GM19023 (cell line): ENCODE results near the gene SYT7.

ENCODE experiments used
- ATAC-seq: cut with Tn5 transposase; IDR thresholded peaks from one replicate; pipeline ENCODE4 v1.9.1; 2021; ENCODE audit warnings: mild to moderate bottlenecking, moderate library complexity; ENCODE audit not compliant: unreplicated experiment

The SYT7 gene

DNA sequence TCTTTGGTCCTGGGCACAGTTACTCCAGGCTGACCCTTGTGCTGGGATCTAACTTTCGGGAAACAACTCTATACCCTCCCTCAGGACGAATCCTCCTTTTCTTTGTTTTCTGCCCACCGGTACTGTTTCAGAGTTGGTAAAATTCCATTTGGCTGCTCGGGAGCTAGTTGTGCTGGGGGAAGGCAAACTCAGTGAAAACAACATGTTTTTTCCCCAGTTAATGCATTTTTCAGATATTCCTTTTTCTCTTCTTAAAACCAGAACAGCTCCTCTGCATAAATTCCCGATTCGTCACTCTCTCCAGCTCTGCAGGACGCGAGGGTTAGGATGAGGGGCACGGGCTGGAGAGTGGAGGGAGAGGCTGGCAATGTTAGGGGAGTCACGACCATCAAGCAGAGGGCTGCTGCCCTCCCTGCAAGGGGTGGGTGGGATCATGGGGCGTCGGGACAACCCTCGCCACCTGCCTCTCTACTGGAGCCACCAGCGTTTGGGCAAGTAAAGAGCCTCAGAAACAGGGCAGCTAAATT is 41.0 kb downstream of the SYT7 start:
- ATAC-seq, result no peak

DNA sequence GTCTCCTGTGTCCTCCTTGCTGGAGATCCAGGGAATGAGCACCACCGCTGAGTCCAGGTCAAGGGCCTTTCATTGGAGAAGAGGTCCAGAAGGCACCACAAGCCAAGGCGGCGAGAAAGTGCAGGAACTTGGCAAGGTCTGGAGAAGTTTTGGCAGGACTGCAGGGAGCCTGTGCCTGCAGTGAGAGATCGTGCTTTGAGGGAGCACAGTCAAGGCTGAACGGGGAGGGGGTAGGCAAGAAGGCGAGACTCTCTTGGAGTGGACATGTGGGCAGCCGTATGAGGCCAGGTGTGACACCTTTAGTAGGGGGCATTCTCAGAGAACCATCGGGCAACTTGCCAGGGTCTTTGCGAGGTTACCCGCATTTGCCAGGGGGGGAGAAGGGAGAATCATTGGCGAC is 41.9 kb downstream of the SYT7 start:
- no peak for ATAC-seq

DNA sequence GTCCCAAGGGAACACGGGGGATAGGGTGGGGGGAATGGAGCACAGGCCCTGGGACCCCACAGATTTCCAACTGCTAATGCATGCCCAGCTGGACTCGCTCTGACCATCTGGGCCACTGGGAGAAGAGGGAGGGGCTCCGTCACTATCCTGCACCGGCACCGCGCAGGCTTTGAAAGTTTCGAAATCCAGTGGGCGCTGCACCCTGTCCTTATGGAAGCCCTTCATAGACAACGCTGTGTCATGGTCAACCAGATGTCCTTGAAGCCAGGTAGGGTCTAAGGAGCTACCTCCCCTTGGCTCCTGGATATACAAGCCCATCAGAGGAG is 42.3 kb downstream of the SYT7 start:
- ATAC-seq, result no peak

DNA sequence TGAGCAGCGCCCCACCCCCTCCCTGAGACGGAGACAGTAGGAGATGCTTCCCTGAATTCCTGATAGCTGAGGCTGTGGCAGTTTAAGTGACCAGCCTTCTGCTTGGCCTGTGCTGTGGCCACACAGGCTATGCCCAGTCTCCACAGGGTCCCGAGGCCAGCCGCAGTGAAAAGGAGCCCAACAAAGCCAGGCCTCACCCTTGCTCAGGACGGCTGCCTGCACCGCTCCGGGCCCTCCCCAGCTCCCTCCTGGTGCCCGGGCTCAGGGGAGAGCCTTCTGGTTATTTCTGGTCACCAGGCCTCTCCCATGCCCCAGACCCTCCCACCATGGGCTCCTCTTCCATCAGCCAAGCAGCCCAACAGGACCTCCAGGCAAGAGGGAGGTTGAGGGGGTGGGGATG is 43.5 kb downstream of the SYT7 start:
- ATAC-seq, result no peak

DNA sequence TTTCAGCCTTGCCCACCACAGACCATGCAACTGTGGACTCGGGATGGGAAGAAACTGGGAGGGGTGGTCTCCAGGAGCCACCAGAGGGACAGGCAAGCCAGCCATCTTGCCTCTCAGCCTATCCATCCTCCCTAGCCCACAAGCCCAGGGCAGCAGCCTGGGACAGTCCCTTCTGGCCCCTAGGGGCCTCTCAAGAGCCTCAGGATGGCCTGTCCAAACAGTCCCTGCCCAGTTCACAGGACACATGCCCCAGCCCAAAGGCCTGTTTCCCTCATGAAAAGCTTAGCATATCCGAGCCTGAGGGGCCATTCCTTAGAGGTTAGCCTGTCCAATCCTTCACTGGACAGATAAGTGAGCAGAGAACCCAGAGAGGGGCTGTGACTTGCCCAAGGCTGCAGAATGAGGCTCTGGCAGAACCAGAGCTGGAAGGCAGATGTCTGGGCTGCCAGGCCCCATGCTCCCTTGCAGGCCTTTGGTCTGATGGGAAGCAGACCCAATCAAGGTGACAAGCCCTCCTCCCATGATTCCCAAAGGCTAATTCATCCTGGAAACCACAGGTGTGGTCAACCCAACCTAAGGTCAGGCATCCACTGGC is 44.1 kb downstream of the SYT7 start:
- no peak for ATAC-seq

DNA sequence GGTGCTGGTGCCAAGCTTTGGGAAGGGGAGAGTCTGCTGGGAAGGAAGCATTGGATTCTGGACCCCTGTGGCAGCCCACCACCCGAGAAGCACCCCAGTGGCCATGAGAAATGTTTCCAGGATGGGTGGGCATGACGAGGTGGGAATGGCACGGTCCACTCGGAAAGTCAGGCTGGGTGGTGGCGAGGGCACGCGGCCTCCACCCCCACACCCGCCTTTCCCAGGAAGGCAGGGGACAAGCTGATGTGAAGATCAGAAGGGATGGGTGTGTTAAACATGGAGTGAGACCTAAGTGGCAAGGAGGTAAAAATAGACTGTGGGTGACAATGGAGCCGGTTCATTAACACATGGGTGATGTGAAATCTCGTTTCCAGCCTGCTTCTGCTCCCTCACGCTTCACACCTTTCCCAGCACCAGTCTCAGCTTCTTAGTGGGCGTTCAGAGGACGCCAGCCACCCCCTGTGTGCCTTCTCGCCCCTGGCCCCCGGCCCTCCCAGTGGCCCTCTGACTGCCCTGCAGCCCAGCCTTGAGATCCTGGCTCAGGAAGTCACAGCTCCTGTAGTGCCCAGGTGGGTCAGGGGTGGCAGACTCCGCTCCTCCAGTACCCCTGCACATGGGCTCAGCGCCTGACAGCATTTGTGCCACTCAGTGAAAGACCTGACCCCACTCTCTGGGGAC is 44.7 kb downstream of the SYT7 start:
- no peak for ATAC-seq

DNA sequence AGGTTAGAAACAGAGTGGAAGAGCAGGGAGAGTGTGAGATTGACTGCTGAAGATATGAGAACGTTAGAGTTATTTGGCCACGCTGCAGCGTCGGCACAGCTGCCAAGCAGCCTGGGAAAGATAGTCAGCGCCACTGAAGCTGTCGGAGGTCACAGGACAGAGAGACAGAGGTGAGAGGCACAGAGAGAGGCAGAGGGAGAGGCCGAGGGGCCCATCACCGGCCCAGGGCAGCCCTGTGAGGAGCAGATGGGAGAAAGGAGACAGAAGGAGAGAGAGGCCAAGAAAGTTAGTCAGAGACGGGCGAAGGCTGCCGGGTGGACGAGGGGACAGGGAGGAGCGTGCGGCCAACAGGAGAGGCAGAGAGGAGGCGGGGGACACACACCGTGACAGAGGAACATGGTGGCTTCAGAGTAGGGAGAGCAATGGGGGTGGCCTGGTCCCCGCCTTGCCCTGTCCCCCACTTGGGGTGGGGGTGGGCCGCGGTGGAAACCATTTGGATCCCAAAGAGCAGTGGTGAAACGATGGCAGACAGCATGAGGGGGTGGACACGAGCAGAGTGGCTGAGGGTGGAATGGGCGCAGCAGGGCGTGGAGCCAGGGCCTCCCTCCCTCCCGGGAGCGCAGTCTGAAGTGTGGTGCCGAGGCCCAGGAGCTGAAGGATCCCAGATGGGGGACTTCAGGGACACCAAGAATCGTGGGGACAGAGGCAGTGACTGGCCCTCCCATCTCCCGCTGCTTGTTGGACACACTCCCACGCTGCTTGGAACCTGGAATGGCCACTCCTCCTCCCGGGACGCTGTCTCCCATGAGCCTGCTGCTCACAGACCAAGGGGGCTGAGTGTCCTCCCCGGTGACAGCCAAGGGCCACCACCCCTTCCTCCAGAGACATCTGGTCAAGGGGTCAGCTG is 45.7 kb downstream of the SYT7 start:
- ATAC-seq, result no peak

DNA sequence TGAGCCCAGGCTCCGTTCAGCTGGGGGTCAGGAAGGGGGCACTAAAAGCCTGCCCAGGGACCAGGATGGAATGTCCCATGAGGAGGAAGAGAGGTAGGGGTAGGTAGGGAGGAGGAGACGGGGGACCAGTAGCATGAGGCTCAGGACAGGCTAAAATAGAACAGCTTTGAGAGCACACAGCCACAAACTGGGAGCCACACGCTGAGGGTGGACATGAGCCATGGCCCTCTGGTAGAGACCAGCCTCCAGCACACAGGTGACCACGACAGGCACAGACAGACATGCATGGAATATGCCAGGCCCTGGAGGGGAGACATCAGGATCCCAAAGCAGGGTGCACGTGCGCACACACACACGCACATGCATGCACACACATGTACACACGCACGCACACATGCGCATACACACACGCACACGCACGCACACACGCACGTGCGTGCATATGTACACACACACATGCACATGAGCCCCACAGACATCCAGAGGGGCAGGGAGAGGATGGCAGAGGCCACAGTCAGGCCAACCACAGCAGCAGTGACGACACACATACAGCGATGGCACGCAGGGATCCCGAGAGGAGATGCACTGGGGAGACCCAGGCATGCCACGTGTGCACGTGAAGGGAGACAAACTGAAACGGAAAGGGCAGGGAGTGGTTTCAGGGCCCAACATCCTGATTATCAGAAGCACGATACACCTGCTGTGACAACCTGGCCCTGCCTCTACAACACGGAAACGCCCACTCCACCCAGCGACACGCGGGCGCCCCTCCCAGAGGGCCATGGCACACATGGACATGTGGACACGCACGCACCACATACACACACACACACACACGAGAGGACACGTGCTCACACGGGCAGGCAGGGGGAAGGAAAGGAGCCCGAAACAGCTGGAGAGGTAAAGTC is 46.6 kb downstream of the SYT7 start:
- no peak for ATAC-seq

DNA sequence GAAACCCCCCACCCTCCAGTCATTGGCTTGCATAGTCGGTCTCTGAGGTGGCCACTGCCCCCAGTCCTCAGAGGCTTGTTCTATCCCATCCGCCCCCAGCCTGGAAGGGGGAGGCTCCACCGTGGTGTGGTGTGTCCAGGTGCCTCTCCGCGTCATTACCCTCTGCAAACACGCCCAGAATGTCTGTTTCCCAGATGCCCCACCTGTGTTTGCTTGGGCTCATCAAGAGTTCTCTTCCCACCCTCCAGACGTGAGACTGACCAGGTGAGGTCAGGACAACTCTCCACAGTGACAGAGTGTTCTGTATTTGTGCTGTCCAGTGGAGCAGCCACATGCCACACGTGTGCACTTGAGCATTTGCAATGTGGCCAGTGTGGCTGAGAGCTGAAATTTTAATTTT is 47.5 kb downstream of the SYT7 start:
- no peak for ATAC-seq

DNA sequence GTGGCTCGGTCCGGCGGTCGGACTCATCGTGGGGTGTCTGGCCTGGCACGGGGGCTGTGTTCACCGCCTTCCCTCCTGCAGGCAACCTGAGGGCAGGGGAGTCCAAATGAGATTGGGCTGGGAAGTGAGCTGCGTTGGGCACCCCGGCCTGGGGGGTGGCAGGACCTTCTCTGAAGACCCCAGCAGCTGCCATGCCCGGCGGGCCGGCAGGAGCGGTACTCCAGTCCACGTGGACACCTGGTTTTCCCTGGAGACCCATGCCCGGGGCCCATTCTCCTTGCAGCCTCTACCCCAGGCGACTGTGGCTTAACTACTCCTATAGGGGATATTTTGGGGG is 47.9 kb downstream of the SYT7 start:
- ATAC-seq, result no peak

DNA sequence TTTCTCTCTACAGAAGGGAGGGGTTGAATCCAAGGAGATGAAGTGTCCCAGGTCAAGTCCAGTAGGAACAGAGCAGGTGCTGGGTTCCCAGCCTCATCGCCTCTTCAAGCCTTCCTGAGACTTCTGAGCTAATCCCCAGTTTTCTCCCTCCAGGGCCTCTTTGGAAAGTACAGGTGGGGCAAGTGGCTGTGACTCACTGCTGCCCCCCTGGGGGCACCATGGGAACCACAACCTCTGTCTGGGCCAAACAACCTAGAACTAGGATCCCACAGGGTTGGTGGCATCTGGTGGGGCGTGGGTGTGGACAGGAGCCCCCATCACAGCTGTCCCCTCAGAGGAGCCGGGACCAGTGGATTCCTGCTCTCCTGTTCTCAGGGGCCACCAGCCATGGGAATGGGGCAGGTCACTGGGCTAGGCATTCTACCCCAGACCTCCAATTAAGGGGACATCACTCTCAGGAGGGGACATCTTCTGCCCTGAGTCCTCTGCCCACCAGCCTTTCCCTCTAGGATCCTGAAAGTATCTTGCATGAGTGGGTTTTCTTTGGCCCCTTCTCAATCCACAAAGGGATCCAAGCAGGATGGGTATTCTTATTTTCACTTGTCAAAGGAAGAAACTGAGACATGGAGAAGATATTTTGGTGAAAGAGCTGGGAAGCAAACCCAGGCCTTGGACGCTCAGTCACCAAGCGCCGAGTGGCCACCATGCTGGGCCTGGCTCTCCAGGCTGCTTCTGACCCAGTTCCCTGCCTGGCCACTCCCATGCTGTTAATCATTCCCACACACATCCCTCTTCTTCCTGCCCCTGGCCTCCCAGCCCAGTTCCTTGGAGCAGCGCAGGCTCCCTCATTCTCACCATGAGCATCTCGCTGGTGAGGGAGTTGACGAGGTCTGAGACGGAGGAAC is 48.5 kb downstream of the SYT7 start:
- ATAC-seq, result no peak

DNA sequence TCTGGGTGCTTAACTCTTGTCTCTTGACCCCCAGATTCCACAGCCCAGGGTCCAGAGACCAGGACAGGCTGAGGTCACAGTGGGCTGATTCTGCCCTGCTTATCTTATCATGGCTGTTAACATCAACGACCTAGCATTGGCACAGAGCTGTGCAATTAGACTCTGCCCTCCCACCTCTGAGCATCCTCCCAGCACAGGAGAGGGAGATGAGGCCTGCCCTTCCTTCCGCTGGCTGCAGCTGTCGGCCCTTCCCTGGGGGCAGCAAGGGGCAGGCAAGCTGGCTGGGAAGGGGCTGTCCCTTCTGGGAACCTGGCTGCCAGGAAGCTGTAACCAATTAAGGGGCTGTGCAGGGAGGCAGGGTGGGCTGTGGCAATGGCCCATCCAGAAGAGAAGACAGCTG is 49.8 kb downstream of the SYT7 start:
- no peak for ATAC-seq

DNA sequence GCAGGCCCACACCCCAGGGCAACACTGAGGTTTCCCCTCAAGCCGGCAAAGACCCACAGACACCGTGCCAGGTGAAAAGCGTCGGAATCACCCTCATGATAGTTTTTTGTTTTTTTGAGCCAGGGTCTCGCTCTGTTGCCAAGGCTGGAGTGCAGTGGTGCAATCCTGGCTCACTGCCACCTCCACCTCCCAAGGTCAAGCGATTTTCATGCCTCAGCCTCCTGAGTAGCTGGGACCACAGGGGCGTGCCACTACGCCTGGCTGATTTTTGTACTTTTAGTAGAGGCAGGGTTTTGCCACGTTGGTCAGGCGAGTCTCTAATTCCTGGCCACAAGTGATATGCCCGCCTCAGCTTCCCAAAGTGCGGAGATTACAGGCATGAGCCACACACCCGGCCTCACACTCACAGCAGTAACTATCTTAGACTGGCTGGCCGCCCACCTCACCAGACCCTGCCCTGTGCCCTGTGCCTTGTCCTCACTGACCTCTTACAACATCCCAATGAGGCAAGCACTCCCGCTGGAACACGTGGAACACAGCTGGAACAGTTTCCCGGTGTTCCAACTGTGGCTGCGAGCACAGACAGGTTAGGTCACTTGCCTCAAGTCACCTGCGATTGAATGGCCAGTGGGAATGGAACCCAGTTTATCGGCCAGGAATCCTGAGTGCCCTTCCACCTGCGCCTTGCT is 51.2 kb downstream of the SYT7 start:
- no peak for ATAC-seq

DNA sequence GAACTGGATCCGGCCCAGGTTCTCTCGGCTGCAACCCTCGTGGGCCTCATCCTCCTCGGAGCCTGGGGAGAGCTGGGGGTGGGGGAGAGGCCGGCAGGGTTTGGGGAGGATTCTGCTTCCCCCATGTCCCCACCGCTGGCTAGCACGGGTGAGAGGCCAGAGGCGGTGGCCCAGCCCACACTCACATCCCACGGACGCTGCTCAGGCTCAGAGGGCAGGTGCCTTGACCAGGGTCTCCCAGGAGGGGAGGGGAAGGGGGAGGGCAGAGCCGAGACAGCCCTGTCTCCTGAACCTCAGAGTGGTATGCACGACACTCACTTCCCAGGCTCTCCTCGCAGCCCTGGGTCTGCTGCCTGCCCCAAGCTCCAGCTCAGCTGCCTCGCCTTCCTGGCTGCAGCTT is 52.8 kb downstream of the SYT7 start:
- ATAC-seq, result no peak

DNA sequence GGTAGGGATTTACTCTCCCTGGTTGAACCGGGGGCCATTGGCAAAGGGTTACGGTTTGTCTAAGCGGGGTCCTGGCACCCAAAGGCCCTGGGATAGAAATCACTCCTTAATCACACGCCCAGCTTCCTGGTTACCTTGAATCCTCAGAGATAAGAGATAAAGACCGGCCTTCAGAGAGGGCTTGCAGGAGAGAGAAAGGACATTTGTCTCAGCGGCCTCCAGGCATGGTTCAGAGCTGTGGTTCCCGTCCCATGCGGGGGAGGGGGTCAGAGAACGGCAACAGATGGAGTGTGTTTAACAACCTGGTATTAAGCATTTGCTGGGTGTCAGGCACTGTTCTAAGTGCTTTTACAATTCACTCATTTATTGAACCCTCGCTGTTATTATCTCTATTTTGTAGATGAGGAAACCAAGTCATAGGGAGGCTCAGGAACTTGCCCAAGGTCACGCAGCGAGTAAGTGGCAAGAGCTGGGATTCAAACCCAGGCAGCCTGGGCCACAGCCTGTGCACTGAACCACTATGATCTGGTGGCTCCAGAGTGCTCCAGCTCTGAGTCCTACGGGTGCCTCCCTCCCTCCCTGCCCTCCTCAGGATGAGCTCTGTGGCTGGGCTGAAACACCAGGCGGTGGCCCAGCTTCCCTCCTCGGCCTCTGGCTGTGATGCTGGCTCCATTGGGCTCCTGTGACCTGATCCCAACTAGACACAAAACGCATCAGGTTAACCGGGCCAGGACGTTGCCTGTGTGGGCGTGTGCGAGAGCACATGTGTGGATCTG is 53.7 kb downstream of the SYT7 start:
- ATAC-seq, result no peak

DNA sequence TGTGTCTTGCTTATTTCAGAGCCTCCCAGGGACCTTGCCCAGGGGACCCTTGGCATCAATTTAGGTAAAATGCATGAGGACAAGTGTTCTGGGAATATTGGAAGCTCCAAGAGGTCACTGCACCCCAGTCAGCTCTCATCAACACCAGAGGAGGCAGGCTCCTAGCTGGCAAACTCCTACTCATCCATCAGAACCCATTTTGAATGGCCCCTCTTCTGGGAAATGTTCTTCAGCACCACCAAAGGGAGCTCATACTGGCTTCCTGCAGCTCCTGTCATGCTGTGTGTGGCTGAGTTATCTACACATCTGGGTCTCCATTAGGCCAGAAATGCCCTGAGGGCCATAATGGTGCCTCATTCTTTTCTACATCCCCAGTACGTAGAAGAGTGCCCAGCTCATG is 54.6 kb downstream of the SYT7 start:
- ATAC-seq, result no peak

DNA sequence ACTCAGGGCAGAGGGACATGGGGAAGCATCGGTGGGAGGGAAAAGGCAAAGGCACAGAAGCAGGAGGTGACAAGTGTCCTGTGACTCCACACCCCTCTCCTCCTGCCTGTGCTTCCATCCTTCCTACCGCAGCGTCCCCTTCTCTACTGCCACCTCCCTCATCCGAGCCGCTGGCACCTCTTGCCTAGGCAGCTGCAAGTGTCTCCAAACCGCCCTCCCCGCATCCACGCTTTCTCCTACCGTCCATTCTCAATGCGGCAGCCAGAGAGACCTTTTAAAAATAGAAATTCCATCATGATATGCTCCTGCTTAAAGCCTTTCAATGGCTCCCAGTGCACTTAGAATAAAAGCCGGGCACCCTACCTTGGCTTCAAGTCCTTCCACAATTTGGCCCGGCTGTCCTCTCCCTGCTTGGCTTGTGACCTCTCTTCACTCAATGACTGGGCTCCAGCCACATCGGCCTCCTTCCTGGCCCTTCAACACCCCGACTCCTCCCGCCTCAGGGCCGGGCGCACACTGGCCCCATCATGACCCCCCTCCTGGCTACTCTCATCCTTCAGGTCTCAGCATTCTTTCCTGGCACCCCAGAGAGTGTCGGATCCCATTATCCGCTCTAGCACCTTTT is 55.8 kb downstream of the SYT7 start:
- ATAC-seq, result no peak

DNA sequence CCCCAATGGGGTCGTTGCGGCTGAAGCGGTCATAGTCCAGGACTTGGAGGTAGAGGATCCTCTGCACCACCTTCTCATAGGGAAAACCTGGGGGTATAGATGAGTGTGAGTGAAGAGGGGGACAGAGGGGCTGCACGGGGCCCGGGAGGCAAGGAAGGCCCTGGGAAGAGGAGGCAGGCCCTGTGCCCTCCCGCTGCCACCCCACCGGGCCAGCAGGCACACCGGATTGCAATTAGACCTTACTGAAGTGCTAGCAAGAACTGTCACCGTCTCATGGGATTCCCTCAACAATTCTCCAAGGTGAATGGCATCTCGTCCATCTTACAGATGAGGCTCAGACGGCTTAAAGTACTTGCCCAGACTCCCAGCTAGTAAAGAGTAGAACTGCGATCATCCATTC is 56.4 kb downstream of the SYT7 start:
- ATAC-seq, result no peak
